Tibial nerve (tissue), 4 donors: ENCODE measurements around the gene SLAIN2. TPM values are rescaled to one million over a fixed set of nuclear protein-coding genes. Genes with fewer than 3 reads are reported as not detected.

Source experiments
- DNase-seq, 2 donors: peaks; one replicate each; pipeline ENCODE4 v3.0.0-alpha.2; 2019; ENCODE audit warnings: low spot score in 2 of 2
- H3K27ac ChIP-seq, 4 donors: fragments of 200-600 bp; sonication (generic) in 3 of 4; one replicate each; pipeline ENCODE4 v1.5.1; 2017 to 2019; ENCODE audit warnings: mild to moderate bottlenecking in 1 of 4
- H3K27me3 ChIP-seq, 2 donors: fragments of 200-600 bp; sonication (generic) in 1 of 2; one replicate each; pipeline versions ENCODE4 v1.5.1 to v1.6.0; 2017 to 2019
- H3K36me3 ChIP-seq, 3 donors: fragments of 200-600 bp; sonication (generic); one replicate each; pipeline ENCODE4 v1.5.1; 2018 to 2019
- H3K4me1 ChIP-seq, 4 donors: fragments of 200-600 bp; sonication (generic) in 3 of 4; one replicate each; pipeline ENCODE4 v1.5.1; 2017 to 2019
- H3K4me3 ChIP-seq, 4 donors: fragments of 200-600 bp; sonication (generic) in 3 of 4; one replicate each; pipeline ENCODE4 v1.5.1; 2017 to 2019; ENCODE audit warnings: mild to moderate bottlenecking in 1 of 4, moderate library complexity in 1 of 4
- H3K9me3 ChIP-seq, 4 donors: fragments of 200-600 bp; sonication (generic) in 3 of 4; one replicate each; pipeline ENCODE4 v1.5.1; 2017 to 2019
- EP300 ChIP-seq, 2 donors: sonication (generic); formaldehyde crosslinking; IDR thresholded peaks; one replicate each; pipeline ENCODE4 v1.6.1; 2017; ENCODE audit warnings: antibody characterized with exemption in 2 of 2, mild to moderate bottlenecking in 1 of 2
- POLR2A ChIP-seq, 2 donors: fragments of 450-650 bp; IDR thresholded peaks; one replicate each; pipeline ENCODE4 v1.6.1; 2017; ENCODE audit warnings: antibody characterized with exemption in 2 of 2, mild to moderate bottlenecking in 2 of 2, moderate library complexity in 2 of 2
- WGBS, 2 donors: methylation state at CpG; one replicate each; pipeline ENCODE4 v1.1.5; 2018; 5-methylcytosine and 5-hydroxymethylcytosine counted together
- total RNA-seq, 4 donors: library from RNA; depleted of rRNA; stranded (reverse); fragments of >200 nt; gene quantifications; one replicate each; pipeline ENCODE4 v1.1.0, GENCODE V29; 2016
- TF ChIP-seq, protein P1 (sequence below), 5 experiments: fragments of 200-600 bp in 3 of 5; fragments of 450-650 bp in 2 of 5; sonication (generic) in 3 of 5; IDR thresholded peaks; one replicate each; pipeline ENCODE4 v1.5.1; 2016 to 2019; ENCODE audit warnings: antibody characterized with exemption in 5 of 5, mild to moderate bottlenecking in 3 of 5, moderate library complexity in 2 of 5

Gene SLAIN2
- total RNA-seq, 4 donors from 2014 or later: 23.4 to 53.8 (median 33.8) TPM

GRCh38 chr4:48405924-48406323 lies 64.6 kb downstream of the SLAIN2 start:
- no peak overlapping the region for H3K4me3 ChIP-seq
- H3K27me3 ChIP-seq: no peaks in the 10 kb centered on the region
- H3K27ac ChIP-seq: no peak overlapping the region
- H3K4me1 ChIP-seq: no peaks in the 10 kb centered on the region
- 92% methylated on average over 3 of the region's 3 CpGs for WGBS, 2 donors
- H3K9me3 ChIP-seq: no peaks in the 10 kb centered on the region
- TF ChIP-seq, protein P1, sequence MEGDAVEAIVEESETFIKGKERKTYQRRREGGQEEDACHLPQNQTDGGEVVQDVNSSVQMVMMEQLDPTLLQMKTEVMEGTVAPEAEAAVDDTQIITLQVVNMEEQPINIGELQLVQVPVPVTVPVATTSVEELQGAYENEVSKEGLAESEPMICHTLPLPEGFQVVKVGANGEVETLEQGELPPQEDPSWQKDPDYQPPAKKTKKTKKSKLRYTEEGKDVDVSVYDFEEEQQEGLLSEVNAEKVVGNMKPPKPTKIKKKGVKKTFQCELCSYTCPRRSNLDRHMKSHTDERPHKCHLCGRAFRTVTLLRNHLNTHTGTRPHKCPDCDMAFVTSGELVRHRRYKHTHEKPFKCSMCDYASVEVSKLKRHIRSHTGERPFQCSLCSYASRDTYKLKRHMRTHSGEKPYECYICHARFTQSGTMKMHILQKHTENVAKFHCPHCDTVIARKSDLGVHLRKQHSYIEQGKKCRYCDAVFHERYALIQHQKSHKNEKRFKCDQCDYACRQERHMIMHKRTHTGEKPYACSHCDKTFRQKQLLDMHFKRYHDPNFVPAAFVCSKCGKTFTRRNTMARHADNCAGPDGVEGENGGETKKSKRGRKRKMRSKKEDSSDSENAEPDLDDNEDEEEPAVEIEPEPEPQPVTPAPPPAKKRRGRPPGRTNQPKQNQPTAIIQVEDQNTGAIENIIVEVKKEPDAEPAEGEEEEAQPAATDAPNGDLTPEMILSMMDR (IDR thresholded peaks at IDR 0.05): no peak
- TF ChIP-seq POLR2A (IDR thresholded peaks at IDR 0.05) (no peak), EP300 (IDR thresholded peaks at IDR 0.05) (no peak)
- H3K36me3 ChIP-seq: peaks cover 0 to 36% (median 0%) of the 10 kb centered on the region in 3 donors
- DNase-seq: no peak

GRCh38 chr4:48409203-48409602 lies 67.9 kb downstream of the SLAIN2 start:
- no peaks in the 10 kb centered on the region for H3K9me3 ChIP-seq
- no peaks in the 10 kb centered on the region for H3K27me3 ChIP-seq
- TF ChIP-seq EP300 (IDR thresholded peaks at IDR 0.05) (no peak), POLR2A (IDR thresholded peaks at IDR 0.05) (no peak)
- TF ChIP-seq, protein P1 (IDR thresholded peaks at IDR 0.05): no peak
- H3K36me3 ChIP-seq: peaks cover 0 to 29% (median 0%) of the 10 kb centered on the region in 3 donors
- H3K4me1 ChIP-seq: no peaks in the 10 kb centered on the region
- 94 to 98% methylated on average over 4 of the region's 4 CpGs for WGBS, 2 donors
- H3K27ac ChIP-seq: no peak overlapping the region
- no peak overlapping the region for H3K4me3 ChIP-seq
- no peak for DNase-seq

GRCh38 chr4:48410812-48411211 lies 69.5 kb downstream of the SLAIN2 start:
- 76 to 83% methylated on average over 7 of the region's 7 CpGs for whole genome bisulfite sequencing, 2 donors
- no peaks in the 10 kb centered on the region for H3K4me1 ChIP-seq
- TF ChIP-seq POLR2A (IDR thresholded peaks at IDR 0.05) (no peak), EP300 (IDR thresholded peaks at IDR 0.05) (no peak)
- TF ChIP-seq, protein P1 (IDR thresholded peaks at IDR 0.05): no peak
- H3K36me3 ChIP-seq: peaks cover 0 to 29% (median 0%) of the 10 kb centered on the region in 3 donors
- H3K27ac ChIP-seq: no peak overlapping the region
- H3K27me3 ChIP-seq: no peaks in the 10 kb centered on the region
- no peak for DNase-seq
- no peaks in the 10 kb centered on the region for H3K9me3 ChIP-seq
- H3K4me3 ChIP-seq: no peak overlapping the region

GRCh38 chr4:48420144-48420543 lies 78.8 kb downstream of the SLAIN2 start:
- DNase-seq: no peak
- WGBS, 2 donors: 96% methylated on average over 6 of the region's 6 CpGs
- Histone ChIP-seq H3K27me3 (no peaks in the 10 kb centered on the region), H3K27ac (no peak overlapping the region), H3K9me3 (peaks cover 0 to 4% (median 2%) of the 10 kb centered on the region in 4 donors), H3K4me3 (no peak overlapping the region), H3K36me3 (peaks cover 0 to 49% (median 4%) of the 10 kb centered on the region in 3 donors), H3K4me1 (no peaks in the 10 kb centered on the region)
- TF ChIP-seq EP300 (IDR thresholded peaks at IDR 0.05): no peak
- TF ChIP-seq, protein P1 (IDR thresholded peaks at IDR 0.05): no peak
- no peak for TF ChIP-seq POLR2A (IDR thresholded peaks at IDR 0.05)

GRCh38 chr4:48421101-48421500 lies 79.8 kb downstream of the SLAIN2 start:
- Histone ChIP-seq H3K9me3 (peaks cover 0 to 4% (median 2%) of the 10 kb centered on the region in 4 donors), H3K4me3 (no peak overlapping the region), H3K36me3 (peaks cover 0 to 49% (median 4%) of the 10 kb centered on the region in 3 donors), H3K4me1 (no peaks in the 10 kb centered on the region), H3K27ac (no peak overlapping the region), H3K27me3 (no peaks in the 10 kb centered on the region)
- WGBS, 2 donors: 95 to 99% methylated on average over 2 of the region's 2 CpGs
- no peak for DNase-seq
- TF ChIP-seq POLR2A (IDR thresholded peaks at IDR 0.05) (no peak), EP300 (IDR thresholded peaks at IDR 0.05) (no peak)
- TF ChIP-seq, protein P1 (IDR thresholded peaks at IDR 0.05): no peak
